GM12865 (cell line): Measurements from ENCODE around the gene CD207.
A peak's percentile ranks its signal among the peaks of the same experiment; 100 is the strongest.
"Not testable (repeated sequence)": the region's sequence is repeated elsewhere in the genome, so short reads cannot be mapped to it uniquely, and the experiment has no call there.

Experiments used
- DNase-seq: peaks from one replicate; pipeline ENCODE4 v3.0.0; 2010; ENCODE audit warnings: low read depth
- H3K4me3 ChIP-seq: 2 replicates; pipeline ENCODE4 v1.5.1; 2011; ENCODE audit warnings: mild to moderate bottlenecking, low read depth, low read length, control low read depth
- TF ChIP-seq, protein P1 (sequence below): IDR thresholded peaks from 2 replicates; pipeline ENCODE4 v1.5.1; 2011; ENCODE audit warnings: low read length, control low read depth, low read depth, inconsistent platforms; ENCODE audit not compliant: insufficient read depth; ENCODE audit errors: missing control alignments

CD207 gene

GRCh38 chr2:70835643-70836042 is at the start of gene CD207:
TSS of gene CD207 (minus strand) at chr2:70835816. CDS start at chr2:70835776, 40 bp downstream.
- no peak for DNase-seq
- no peak within 1 kb of the TSS for H3K4me3 ChIP-seq
- TF ChIP-seq, protein P1, sequence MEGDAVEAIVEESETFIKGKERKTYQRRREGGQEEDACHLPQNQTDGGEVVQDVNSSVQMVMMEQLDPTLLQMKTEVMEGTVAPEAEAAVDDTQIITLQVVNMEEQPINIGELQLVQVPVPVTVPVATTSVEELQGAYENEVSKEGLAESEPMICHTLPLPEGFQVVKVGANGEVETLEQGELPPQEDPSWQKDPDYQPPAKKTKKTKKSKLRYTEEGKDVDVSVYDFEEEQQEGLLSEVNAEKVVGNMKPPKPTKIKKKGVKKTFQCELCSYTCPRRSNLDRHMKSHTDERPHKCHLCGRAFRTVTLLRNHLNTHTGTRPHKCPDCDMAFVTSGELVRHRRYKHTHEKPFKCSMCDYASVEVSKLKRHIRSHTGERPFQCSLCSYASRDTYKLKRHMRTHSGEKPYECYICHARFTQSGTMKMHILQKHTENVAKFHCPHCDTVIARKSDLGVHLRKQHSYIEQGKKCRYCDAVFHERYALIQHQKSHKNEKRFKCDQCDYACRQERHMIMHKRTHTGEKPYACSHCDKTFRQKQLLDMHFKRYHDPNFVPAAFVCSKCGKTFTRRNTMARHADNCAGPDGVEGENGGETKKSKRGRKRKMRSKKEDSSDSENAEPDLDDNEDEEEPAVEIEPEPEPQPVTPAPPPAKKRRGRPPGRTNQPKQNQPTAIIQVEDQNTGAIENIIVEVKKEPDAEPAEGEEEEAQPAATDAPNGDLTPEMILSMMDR = no peak

GRCh38 chr2:70878543-70878942 is 42.9 kb upstream of the CD207 start:
- DNase-seq, H3K4me3 ChIP-seq: not testable (repeated sequence)

DNA sequence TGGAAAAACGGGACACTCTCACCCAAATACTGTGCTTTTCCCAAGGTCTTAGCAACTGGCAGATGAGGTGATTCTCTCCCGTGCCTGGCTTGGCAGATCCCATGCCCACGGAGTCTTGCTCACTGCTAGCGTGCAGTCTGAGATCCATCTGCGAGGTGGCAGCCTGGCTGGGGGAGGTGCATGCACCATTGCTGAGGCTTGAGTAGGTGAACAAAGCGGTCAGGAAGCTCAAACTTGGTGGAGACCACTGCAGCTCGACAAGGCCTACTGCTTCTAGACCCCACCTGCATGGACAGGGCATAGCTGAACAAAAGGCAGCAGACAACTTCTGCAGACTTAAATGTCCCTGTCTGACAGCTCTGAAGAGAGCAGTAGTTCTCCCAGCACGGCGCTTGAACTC is 40.5 kb upstream of the CD207 start:
- H3K4me3 ChIP-seq, DNase-seq: not testable (repeated sequence)

GRCh38 chr2:70873541-70873940 is 37.9 kb upstream of the CD207 start:
- TF ChIP-seq, protein P1 = no peak

DNA sequence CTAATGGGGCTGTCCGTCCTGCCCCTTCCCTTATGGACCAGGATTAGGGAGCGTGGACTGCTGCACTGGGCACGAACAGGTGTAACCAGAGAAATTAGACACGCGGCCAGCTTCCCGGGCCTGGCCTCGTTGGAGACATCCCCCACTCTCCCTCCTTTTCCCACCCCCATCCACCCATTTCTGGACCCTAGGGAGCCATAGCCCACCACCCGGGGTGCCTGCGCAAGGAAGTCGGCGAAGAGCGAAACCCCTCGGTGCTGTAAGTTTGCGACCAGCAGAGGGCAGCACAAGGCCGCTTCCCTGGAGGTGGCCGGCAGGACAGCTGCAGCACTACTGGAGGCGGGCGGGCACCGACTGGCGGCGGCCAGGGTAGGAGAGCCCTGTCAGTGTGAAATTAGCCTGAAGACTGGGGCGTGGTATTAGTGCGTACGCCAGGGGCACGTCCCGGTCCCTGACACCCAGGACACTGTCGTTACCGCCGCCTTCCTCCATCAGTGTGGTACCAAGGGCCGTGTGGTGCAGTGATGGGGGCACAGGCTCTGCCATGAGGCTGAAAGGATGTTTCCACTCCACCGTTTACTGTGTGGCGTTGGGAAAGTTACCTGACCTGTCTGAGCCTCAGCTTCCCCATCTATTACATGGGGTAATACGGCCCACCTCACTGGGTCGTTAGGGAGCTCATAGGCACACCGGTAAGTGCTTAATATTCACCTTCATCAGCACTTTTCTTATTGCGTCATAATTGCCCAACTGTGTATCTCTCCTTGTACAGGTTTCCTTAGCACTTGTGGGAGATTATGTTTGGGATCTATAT is 36.0 kb upstream of the CD207 start:
- no peak overlapping the region for H3K4me3 ChIP-seq
- TF ChIP-seq, protein P1 = peak; percentile 86
- peak; percentile 84 for DNase-seq

More at GRCh38 chr2:70873541-70873940, 37.9 kb upstream of the CD207 start:
- no peak overlapping the region for H3K4me3 ChIP-seq
- no peak for DNase-seq

DNA sequence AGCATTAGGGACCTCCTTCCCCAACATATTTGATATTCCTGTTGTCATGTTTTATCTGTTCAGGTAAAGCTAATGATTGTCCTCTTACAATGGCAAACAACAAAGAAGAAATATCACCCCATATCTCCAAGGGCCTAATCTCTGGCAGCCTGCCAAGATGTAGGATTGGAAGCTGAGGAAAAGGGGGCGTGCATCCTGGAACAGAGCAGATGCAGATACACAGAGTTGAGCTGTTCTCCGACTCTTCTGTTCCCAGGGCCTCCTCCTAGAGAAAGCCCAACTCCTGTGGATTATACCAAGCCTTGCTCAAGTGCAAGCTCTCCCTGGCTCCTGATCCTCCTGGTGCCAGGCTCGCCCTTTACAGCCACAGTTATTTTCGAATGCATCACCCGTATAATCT is 35.2 kb upstream of the CD207 start:
- no peak overlapping the region for H3K4me3 ChIP-seq
- TF ChIP-seq, protein P1 = no peak
- DNase-seq = no peak

DNA sequence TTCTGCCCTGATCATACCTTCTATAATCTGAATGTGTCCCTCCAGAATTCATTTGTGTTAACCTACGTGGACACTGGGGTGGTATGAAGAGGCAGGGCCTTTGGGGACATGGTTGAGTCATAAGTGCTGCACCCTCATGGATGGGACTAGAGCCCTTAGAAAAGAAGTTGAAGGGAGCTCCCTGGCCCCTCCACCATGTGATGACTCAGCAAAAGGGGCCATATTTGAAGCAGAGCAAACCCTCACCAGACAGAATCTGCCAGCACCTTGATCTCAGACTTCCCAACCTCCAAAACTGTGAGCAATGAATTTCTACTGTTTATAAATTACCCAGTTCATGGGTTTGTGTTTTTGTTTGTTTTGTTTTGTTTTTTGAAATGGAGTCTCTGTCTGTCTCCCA is 33.4 kb upstream of the CD207 start:
- TF ChIP-seq, protein P1 = no peak
- H3K4me3 ChIP-seq = no peak overlapping the region
- DNase-seq = no peak

DNA sequence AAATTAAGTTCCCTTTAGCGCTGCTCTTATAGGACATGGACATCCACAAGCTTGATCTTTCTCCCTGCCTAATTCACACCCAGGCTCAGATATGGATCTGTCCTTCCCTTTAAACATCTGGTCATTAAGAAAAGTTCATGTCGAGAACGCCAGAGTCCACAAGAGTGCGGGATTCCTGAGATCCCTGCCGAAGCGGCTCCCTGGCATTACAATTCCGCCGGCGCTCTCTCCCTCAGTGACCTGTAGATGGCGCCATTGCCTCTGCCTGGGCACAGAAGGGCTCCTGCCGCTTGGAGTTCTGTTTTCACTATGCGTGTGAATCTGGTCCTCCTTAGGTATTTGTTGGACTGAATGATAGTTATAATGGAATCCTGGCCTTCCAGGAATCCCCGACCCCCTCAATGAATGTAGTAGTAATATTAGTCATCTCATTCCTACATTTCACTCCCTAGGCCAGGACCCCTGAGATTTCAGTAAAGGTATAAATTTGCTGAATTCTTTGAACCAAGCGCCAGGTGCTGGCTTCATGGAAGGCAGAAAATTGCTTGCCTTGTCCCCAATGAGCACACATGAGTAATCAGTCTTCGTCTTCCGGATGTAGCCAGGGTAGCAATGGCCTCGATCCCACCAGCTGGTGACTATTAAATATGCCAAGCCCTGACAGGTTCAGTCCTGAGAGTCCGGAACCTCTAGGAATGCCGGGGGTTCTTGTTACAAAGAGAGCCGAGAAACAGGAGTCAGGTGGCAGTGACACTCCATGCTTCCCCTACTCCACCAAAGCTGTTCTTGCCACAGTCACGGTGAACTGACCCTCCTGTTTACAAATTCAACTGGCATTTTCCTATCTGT is 26.4 kb upstream of the CD207 start:
- TF ChIP-seq, protein P1 = peak; percentile 91
- peak; percentile 65 for DNase-seq
- H3K4me3 ChIP-seq = no peak overlapping the region
